ENCODE data around the gene GADL1.

- TF ChIP-seq REST (IDR thresholded peaks at IDR 0.05; ENCODE audit: insufficient replicate concordance, low read depth): no peak
- no peak for TF ChIP-seq CTCF (IDR thresholded peaks at IDR 0.05; ENCODE audit: insufficient read depth, low read length)
- TF ChIP-seq POLR2AphosphoS5 (IDR thresholded peaks at IDR 0.05; ENCODE audit: low read depth): no peak
- no peak for TF ChIP-seq SPI1 (IDR thresholded peaks at IDR 0.05; ENCODE audit: borderline replicate concordance, low read depth)
- TF ChIP-seq GABPA (IDR thresholded peaks at IDR 0.05; ENCODE audit: low read depth): no peak
Observed at GRCh38 chr3:30688776-30689641, 205.5 kb downstream of the GADL1 start.

All from HL-60 (cell line).